Activated CD8-positive, alpha-beta T cell treated with anti-CD3 and anti-CD28 coated beads for 36 hours (primary cell): Measurements from ENCODE around the gene RNF213. TPM values are rescaled to one million over a fixed set of nuclear protein-coding genes. Genes with fewer than 3 reads are reported as not detected.

ENCODE experiments used
- ATAC-seq: fragments of 200-7000 bp; cut with Tn5 transposase; one replicate; pipeline ENCODE4 v1.10.0; 2021; ENCODE audit warnings: mild to moderate bottlenecking, moderate library complexity
- CTCF ChIA-PET: fragments of 350-600 bp; sonication (Branson Sonifier 250); formaldehyde crosslinking; loops from one replicate; lab custom pipeline; 2021; ENCODE audit warnings: antibody characterized with exemption; lab: Charles Lee
- POLR2A ChIA-PET: fragments of 350-600 bp; sonication (Branson Sonifier 250); formaldehyde crosslinking; loops from one replicate; lab custom pipeline; 2021; ENCODE audit warnings: antibody characterized with exemption; lab: Charles Lee
- DNase-seq: peaks from one replicate; pipeline ENCODE4 v3.0.0-alpha.2; 2020
- H3K27ac Mint-ChIP-seq: one replicate; pipeline ENCODE4 v1.8.0; 2021; ENCODE audit warnings: mild to moderate bottlenecking, mixed read lengths
- H3K27me3 Mint-ChIP-seq: one replicate; pipeline ENCODE4 v1.8.0; 2021; ENCODE audit warnings: mixed read lengths
- H3K36me3 Mint-ChIP-seq: one replicate; pipeline ENCODE4 v1.8.0; 2021; ENCODE audit warnings: low read depth, mixed read lengths
- H3K4me1 Mint-ChIP-seq: one replicate; pipeline ENCODE4 v1.8.0; 2021; ENCODE audit warnings: low read depth, mixed read lengths
- H3K4me3 Mint-ChIP-seq: one replicate; pipeline ENCODE4 v1.8.0; 2021; ENCODE audit warnings: mild to moderate bottlenecking, moderate library complexity, mixed read lengths
- H3K9me3 Mint-ChIP-seq: one replicate; pipeline ENCODE4 v1.8.0; 2021; ENCODE audit warnings: mixed read lengths
- CTCF ChIP-seq: fragments of 200-600 bp; IDR thresholded peaks from one replicate; pipeline ENCODE4 v1.8.0; 2022; ENCODE audit warnings: antibody characterized with exemption, mild to moderate bottlenecking
- intact Hi-C: fragments of 100-400 bp; cut with micrococcal nuclease; formaldehyde crosslinking; loops from one replicate; pipeline ENCODE4 v1.10.0; 2022
- total RNA-seq, 2 experiments: library from RNA; stranded (reverse); gene quantifications; one replicate each; pipeline ENCODE4 v1.2.3, GENCODE V29; 2021

RNF213 gene
- total RNA-seq, 2 experiments from 2014 or later = 131 to 142 TPM

GRCh38 chr17:80337195-80337895 lies 76.7 kb downstream of the RNF213 start:
- no peak for TF ChIP-seq CTCF
- H3K4me3 Mint-ChIP-seq = no peak overlapping the region
- CTCF ChIA-PET = no interaction called here
- no peak for ATAC-seq
- DNase-seq = no peak
- H3K27ac Mint-ChIP-seq = peak overlapping the region; percentile 2
- POLR2A ChIA-PET = no interaction called here
- no peaks in the 10 kb centered on the region for H3K9me3 Mint-ChIP-seq
- intact Hi-C loops = no loop called here
- peaks cover 45% of the 10 kb centered on the region for H3K36me3 Mint-ChIP-seq
- H3K4me1 Mint-ChIP-seq = no peaks in the 10 kb centered on the region
- no peaks in the 10 kb centered on the region for H3K27me3 Mint-ChIP-seq

- intact Hi-C loops = no loop called here
- Mint-ChIP-seq H3K27ac (no peak overlapping the region), H3K27me3 (no peaks in the 10 kb centered on the region), H3K36me3 (peaks cover 47% of the 10 kb centered on the region), H3K4me3 (no peak overlapping the region), H3K4me1 (no peaks in the 10 kb centered on the region), H3K9me3 (no peaks in the 10 kb centered on the region)
- ChIA-PET POLR2A (no interaction called here), CTCF (no interaction called here)
- DNase-seq = no peak
- no peak for ATAC-seq
- TF ChIP-seq CTCF = no peak
These were observed 78.5 kb downstream of the RNF213 start for GRCh38 chr17:80339118-80339517.

- no peak for ATAC-seq
- Mint-ChIP-seq H3K9me3 (no peaks in the 10 kb centered on the region), H3K27ac (no peak overlapping the region), H3K27me3 (no peaks in the 10 kb centered on the region), H3K36me3 (peaks cover 51% of the 10 kb centered on the region), H3K4me1 (no peaks in the 10 kb centered on the region), H3K4me3 (no peak overlapping the region)
- TF ChIP-seq CTCF = no peak
- ChIA-PET CTCF (no interaction called here), POLR2A (no interaction called here)
- intact Hi-C loops = no loop called here
- DNase-seq = no peak
These were observed 79.2 kb downstream of the RNF213 start for GRCh38 chr17:80339731-80340456.

- ChIA-PET CTCF (interaction anchor here (0.7 to 1.9 kb wide), 2 partner anchors 9 to 17 kb away, joined by 3 to 9 read pairs; no protein-coding TSS in a partner anchor), POLR2A (interaction anchor here (0.6 to 1.5 kb wide), 2 partner anchors 9 to 17 kb away, joined by 3 to 4 read pairs; no protein-coding TSS in a partner anchor)
- H3K4me3 Mint-ChIP-seq = no peak overlapping the region
- H3K9me3 Mint-ChIP-seq = no peaks in the 10 kb centered on the region
- intact Hi-C loops = no loop called here
- no peak for TF ChIP-seq CTCF
- no peak for ATAC-seq
- DNase-seq = no peak
- peaks cover 77% of the 10 kb centered on the region for H3K36me3 Mint-ChIP-seq
- no peak overlapping the region for H3K27ac Mint-ChIP-seq
- peaks cover 12% of the 10 kb centered on the region for H3K4me1 Mint-ChIP-seq
- H3K27me3 Mint-ChIP-seq = no peaks in the 10 kb centered on the region
These were observed 84.7 kb downstream of the RNF213 start for GRCh38 chr17:80345321-80345720.
